ENCODE measurements around the gene ENDOG.
"Not testable (repeated sequence)": the region's sequence is repeated elsewhere in the genome, so short reads cannot be mapped to it uniquely, and the experiment has no call there.

The ENDOG gene

GRCh38 chr9:128829477-128830251, 11.4 kb downstream of the ENDOG start, which contains the start of gene SPOUT1:
SPOUT1 (minus strand) TSS chr9:128829794; CDS start chr9:128829780, 14 bp downstream.
- peak; percentile 98 to 99 for ATAC-seq

GRCh38 chr9:128833696-128834095, 15.4 kb downstream of the ENDOG start:
- no peak for ATAC-seq

GRCh38 chr9:128835246-128836210, 17.2 kb downstream of the ENDOG start:
- ATAC-seq = no peak

GRCh38 chr9:128836509-128837145, 18.3 kb downstream of the ENDOG start:
- ATAC-seq = no peak

- no peak for ATAC-seq
Measured at GRCh38 chr9:128838338-128838737, 20.0 kb downstream of the ENDOG start.

GRCh38 chr9:128840524-128840923, 22.2 kb downstream of the ENDOG start:
- no peak for ATAC-seq

- ATAC-seq = no peak
Measured at GRCh38 chr9:128841694-128842492, 23.6 kb downstream of the ENDOG start.

GRCh38 chr9:128843171-128843570, 24.9 kb downstream of the ENDOG start:
- not testable (repeated sequence) for ATAC-seq

- ATAC-seq = no peak
Measured at GRCh38 chr9:128845186-128845931, 27.1 kb downstream of the ENDOG start.

GRCh38 chr9:128846680-128847030, 28.4 kb downstream of the ENDOG start:
- ATAC-seq = no peak

GRCh38 chr9:128847803-128848202, 29.5 kb downstream of the ENDOG start:
- ATAC-seq = no peak

- not testable (repeated sequence) for ATAC-seq
Measured at GRCh38 chr9:128851024-128851423, 32.7 kb downstream of the ENDOG start.

GRCh38 chr9:128851779-128852600, 33.7 kb downstream of the ENDOG start:
- ATAC-seq = not testable (repeated sequence)

- not testable (repeated sequence) for ATAC-seq
Measured at GRCh38 chr9:128852646-128853045, 34.3 kb downstream of the ENDOG start.

GRCh38 chr9:128854454-128854853, 36.2 kb downstream of the ENDOG start:
- ATAC-seq = not testable (repeated sequence)

- not testable (repeated sequence) for ATAC-seq
Measured at GRCh38 chr9:128858476-128858875, 40.2 kb downstream of the ENDOG start.

GRCh38 chr9:128860937-128861336, 42.6 kb downstream of the ENDOG start:
- no peak for ATAC-seq

- no peak for ATAC-seq
Measured at GRCh38 chr9:128861501-128861900, 43.2 kb downstream of the ENDOG start.

- no peak for ATAC-seq
Measured at GRCh38 chr9:128862401-128862851, 44.1 kb downstream of the ENDOG start.

- peak; percentile 94 to 97 for ATAC-seq
Measured at GRCh38 chr9:128863647-128864046, 45.3 kb downstream of the ENDOG start.
